MM.1S (cell line): Measurements from ENCODE around the gene ZNF135.

Experiments used
- DNase-seq: peaks from one replicate; pipeline ENCODE4 v3.0.0-alpha.2; 2015
- H2AFZ ChIP-seq: fragments of 300-600 bp; sonication (generic); 2 replicates; pipeline ENCODE4 v1.6.0; 2016; ENCODE audit warnings: antibody characterized with exemption, low read length
- H3F3A ChIP-seq: fragments of 300-600 bp; sonication (generic); 2 replicates; pipeline ENCODE4 v1.6.1; 2016; ENCODE audit warnings: mild to moderate bottlenecking, antibody characterized with exemption, low read length, moderate library complexity, mixed read lengths; ENCODE audit not compliant: insufficient read depth
- H3K27ac ChIP-seq: fragments of 300-600 bp; sonication (generic); 2 replicates; pipeline ENCODE4 v1.5.1; 2016; ENCODE audit warnings: mild to moderate bottlenecking, low read length
- H3K27me3 ChIP-seq: fragments of 300-600 bp; sonication (generic); replicated peaks from 2 replicates; pipeline ENCODE4 v1.6.0; 2016; ENCODE audit warnings: low read length; ENCODE audit not compliant: insufficient read depth
- H3K36me3 ChIP-seq: fragments of 300-600 bp; sonication (generic); replicated peaks from 2 replicates; pipeline ENCODE4 v1.6.1; 2016; ENCODE audit warnings: mild to moderate bottlenecking, low read length, mixed read lengths; ENCODE audit not compliant: insufficient read depth
- H3K4me1 ChIP-seq: fragments of 300-600 bp; sonication (generic); 2 replicates; pipeline ENCODE4 v1.6.1; 2016; ENCODE audit warnings: low read length, mixed read lengths
- H3K4me2 ChIP-seq: fragments of 300-600 bp; sonication (generic); 2 replicates; pipeline ENCODE4 v1.6.0; 2016; ENCODE audit warnings: low read depth, low read length
- H3K4me3 ChIP-seq: fragments of 300-600 bp; sonication (generic); 2 replicates; pipeline ENCODE4 v1.5.1; 2016; ENCODE audit warnings: low read length, mixed read lengths
- H3K79me2 ChIP-seq: fragments of 300-600 bp; sonication (generic); 2 replicates; pipeline ENCODE4 v1.6.1; 2016; ENCODE audit warnings: mixed run types, low read length, mixed read lengths
- H3K9ac ChIP-seq: fragments of 300-600 bp; sonication (generic); 2 replicates; pipeline ENCODE4 v1.6.1; 2016; ENCODE audit warnings: low read length, mixed read lengths
- H3K9me2 ChIP-seq: fragments of 300-600 bp; sonication (generic); replicated peaks from 2 replicates; pipeline ENCODE4 v1.6.1; 2016; ENCODE audit warnings: mild to moderate bottlenecking, low read length, mixed read lengths; ENCODE audit not compliant: insufficient read depth
- H3K9me3 ChIP-seq: fragments of 300-600 bp; sonication (generic); replicated peaks from 2 replicates; pipeline ENCODE4 v1.6.1; 2016; ENCODE audit warnings: mild to moderate bottlenecking, low read length, mixed read lengths; ENCODE audit not compliant: insufficient read depth
- H4K20me1 ChIP-seq: fragments of 300-600 bp; sonication (generic); 2 replicates; pipeline ENCODE4 v1.6.1; 2016; ENCODE audit warnings: mild to moderate bottlenecking, low read length, moderate library complexity, mixed read lengths; ENCODE audit not compliant: insufficient read depth
- CTCF ChIP-seq: fragments of 300-600 bp; sonication (generic); IDR thresholded peaks from 2 replicates; pipeline ENCODE4 v1.5.1; 2016; ENCODE audit warnings: antibody characterized with exemption, low read length, mixed read lengths
- EZH2 ChIP-seq: fragments of 300-600 bp; sonication (generic); optimal IDR thresholded peaks from 2 replicates; pipeline ENCODE3; 2017; ENCODE audit warnings: low read depth, mild to moderate bottlenecking, antibody characterized with exemption, low read length, mixed read lengths
- EZH2phosphoT487 ChIP-seq: fragments of 300-600 bp; sonication (generic); IDR thresholded peaks from 2 replicates; pipeline ENCODE4 v1.6.1; 2018; ENCODE audit warnings: antibody characterized with exemption, low read length

Gene ZNF135

GRCh38 chr19:58058467-58058866 lies 615 bp upstream of the ZNF135 start:
- Histone ChIP-seq H3K4me2 (no peak overlapping the region), H3K27me3 (no peaks in the 10 kb centered on the region), H2AFZ (no peak overlapping the region), H3K79me2 (no peaks in the 10 kb centered on the region), H3K4me1 (no peaks in the 10 kb centered on the region), H4K20me1 (no peaks in the 10 kb centered on the region), H3K9me2 (no peaks in the 10 kb centered on the region), H3K9me3 (no peaks in the 10 kb centered on the region), H3K4me3 (no peak overlapping the region), H3K9ac (no peak overlapping the region), H3F3A (no peaks in the 10 kb centered on the region), H3K27ac (no peak overlapping the region), H3K36me3 (no peaks in the 10 kb centered on the region)
- TF ChIP-seq EZH2phosphoT487 = no peak
- TF ChIP-seq EZH2 = no peak
- TF ChIP-seq CTCF = no peak
- no peak for DNase-seq

- Histone ChIP-seq H3F3A (no peaks in the 10 kb centered on the region), H3K9me3 (no peaks in the 10 kb centered on the region), H3K79me2 (no peaks in the 10 kb centered on the region), H3K9me2 (no peaks in the 10 kb centered on the region), H4K20me1 (no peaks in the 10 kb centered on the region), H3K4me2 (no peak overlapping the region), H3K36me3 (no peaks in the 10 kb centered on the region), H3K4me3 (no peak overlapping the region), H3K9ac (no peak overlapping the region), H3K27me3 (no peaks in the 10 kb centered on the region), H2AFZ (no peak overlapping the region), H3K4me1 (no peaks in the 10 kb centered on the region), H3K27ac (no peak overlapping the region)
- no peak for DNase-seq
- TF ChIP-seq EZH2phosphoT487 (no peak), CTCF (no peak), EZH2 (no peak)
Measured at GRCh38 chr19:58059671-58060078, 593 bp downstream of the ZNF135 start.

- no peaks in the 10 kb centered on the region for H3K4me1 ChIP-seq
- no peak overlapping the region for H3K4me3 ChIP-seq
- H3K9me3 ChIP-seq = no peaks in the 10 kb centered on the region
- no peaks in the 10 kb centered on the region for H3F3A ChIP-seq
- no peak for DNase-seq
- no peaks in the 10 kb centered on the region for H3K27me3 ChIP-seq
- H3K9me2 ChIP-seq = no peaks in the 10 kb centered on the region
- no peak overlapping the region for H3K9ac ChIP-seq
- no peaks in the 10 kb centered on the region for H4K20me1 ChIP-seq
- H3K36me3 ChIP-seq = no peaks in the 10 kb centered on the region
- no peaks in the 10 kb centered on the region for H3K79me2 ChIP-seq
- no peak overlapping the region for H3K4me2 ChIP-seq
- no peak for TF ChIP-seq EZH2phosphoT487
- no peak for TF ChIP-seq CTCF
- TF ChIP-seq EZH2 = no peak
- no peak overlapping the region for H2AFZ ChIP-seq
- H3K27ac ChIP-seq = no peak overlapping the region
Measured at GRCh38 chr19:58060231-58060630, 1.1 kb downstream of the ZNF135 start.
